HEK293 (cell line): ENCODE measurements around the gene HECA.
A peak's percentile ranks its signal among the peaks of the same experiment; 100 is the strongest.

Experiments
- CTCF ChIP-seq: fragments of 450-650 bp; formaldehyde crosslinking; IDR thresholded peaks from 2 replicates; pipeline ENCODE4 v1.5.1; 2016; ENCODE audit warnings: missing biosample characterization, missing genetic modification characterization
- GLI2 ChIP-seq: fragments of 450-650 bp; formaldehyde crosslinking; IDR thresholded peaks from 2 replicates; pipeline ENCODE4; 2017; ENCODE audit warnings: missing biosample characterization, missing genetic modification characterization, low read depth, borderline replicate concordance
- HOXD13 ChIP-seq: sonication (generic); formaldehyde crosslinking; IDR thresholded peaks from 2 replicates; pipeline ENCODE4 v1.8.0; 2022; ENCODE audit warnings: missing genetic modification reagents, borderline replicate concordance
- YY2 ChIP-seq: fragments of 450-650 bp; formaldehyde crosslinking; IDR thresholded peaks from 2 replicates; pipeline ENCODE4 v1.5.1; 2016; ENCODE audit warnings: missing biosample characterization, missing genetic modification characterization
- ZNF132 ChIP-seq: fragments of 450-650 bp; formaldehyde crosslinking; IDR thresholded peaks from 2 replicates; pipeline ENCODE4 v1.5.1; 2017; ENCODE audit warnings: missing biosample characterization, missing genetic modification characterization, borderline replicate concordance
- ZNF280C ChIP-seq: fragments of 450-650 bp; formaldehyde crosslinking; IDR thresholded peaks from 2 replicates; pipeline ENCODE4 v1.5.1; 2016; ENCODE audit warnings: missing biosample characterization, missing genetic modification characterization
- ZNF639 ChIP-seq: fragments of 450-650 bp; formaldehyde crosslinking; IDR thresholded peaks from 2 replicates; pipeline ENCODE4 v1.5.1; 2016; ENCODE audit warnings: missing biosample characterization, missing genetic modification characterization
- ZNF670 ChIP-seq: fragments of 450-650 bp; formaldehyde crosslinking; IDR thresholded peaks from 2 replicates; pipeline ENCODE4 v1.5.1; 2016; ENCODE audit warnings: missing biosample characterization, missing genetic modification characterization, low read depth
- ZNF837 ChIP-seq: fragments of 450-650 bp; formaldehyde crosslinking; IDR thresholded peaks from 2 replicates; pipeline ENCODE4 v1.5.1; 2016; ENCODE audit warnings: missing biosample characterization, missing genetic modification characterization

GRCh38 chr6:139148557-139149235 lies 13.8 kb downstream of the HECA start:
- TF ChIP-seq ZNF639 (tag by site-specific recombination) (no peak), ZNF280C (tag by site-specific recombination) (no peak), ZNF670 (tag by site-specific recombination) (no peak), ZNF132 (no peak), CTCF (tag by site-specific recombination) (no peak; the same call in 1 of the 2 replicates), HOXD13 (CRISPR knock-in tag) (no peak), GLI2 (tag by site-specific recombination) (peak; percentile 69; the same call in 1 of the 2 replicates), ZNF837 (tag by site-specific recombination) (no peak), YY2 (tag by site-specific recombination) (no peak)
